SK-N-SH (cell line): Measurements from ENCODE around the gene FAM89B. TPM values are rescaled to one million over a fixed set of nuclear protein-coding genes. Genes with fewer than 3 reads are reported as not detected.

Source experiments
- CTCF ChIA-PET: fragments of 300-600, 350-600 bp; formaldehyde crosslinking; extraction: SDS; loops from one replicate; lab custom pipeline; 2021; lab: Yijun Ruan, JAX
- POLR2A ChIA-PET: fragments of 350-600 bp; sonication (Branson Sonifier 250); formaldehyde crosslinking; extraction: SDS; loops from one replicate; lab custom pipeline; 2020; ENCODE audit warnings: antibody characterized with exemption, inconsistent platforms; lab: Yijun Ruan, JAX
- DNase-seq: peaks from one replicate; pipeline ENCODE4 v3.0.0; 2012
- H2AFZ ChIP-seq: fragments of 200-600 bp; sonication (generic); 2 replicates; pipeline ENCODE4 v1.8.1; 2016; ENCODE audit warnings: antibody characterized with exemption, mild to moderate bottlenecking, low read depth
- H3F3A ChIP-seq: fragments of 200-600 bp; sonication (generic); replicated peaks from 2 replicates; pipeline ENCODE3; 2016; ENCODE audit warnings: antibody characterized with exemption, mild to moderate bottlenecking; ENCODE audit not compliant: insufficient read depth
- H3K27ac ChIP-seq, 2 experiments: fragments of 200-500 bp in 1 of 2; fragments of 200-600 bp in 1 of 2; sonication (Bioruptor generic) in 1 of 2; sonication (generic), shearing (Covaris generic) in 1 of 2; 2 replicates each; pipeline versions ENCODE4 v1.5.1 to v1.6.1; 2014 to 2016; ENCODE audit warnings: low read depth in 2 of 2, inconsistent platforms in 1 of 2, low read length in 1 of 2, mild to moderate bottlenecking in 1 of 2, mixed read lengths in 1 of 2
- H3K27me3 ChIP-seq: fragments of 200-600 bp; sonication (generic), shearing (Covaris generic); 2 replicates; pipeline ENCODE4 v1.6.1; 2016; ENCODE audit warnings: mixed run types; ENCODE audit not compliant: insufficient read depth
- H3K36me3 ChIP-seq, 2 experiments: fragments of 200-500 bp in 1 of 2; fragments of 200-600 bp in 1 of 2; sonication (Bioruptor generic) in 1 of 2; sonication (generic) in 1 of 2; replicated peaks in 1 of 2; 2 replicates each; pipeline versions ENCODE3 to v1.5.1; 2014 to 2016; ENCODE audit warnings: low read length in 1 of 2, mild to moderate bottlenecking in 1 of 2; ENCODE audit not compliant: insufficient read depth in 2 of 2, control insufficient read depth in 1 of 2
- H3K4me1 ChIP-seq, 2 experiments: fragments of 200-500 bp in 1 of 2; fragments of 200-600 bp in 1 of 2; sonication (Bioruptor generic) in 1 of 2; sonication (generic), shearing (Covaris generic) in 1 of 2; 2 replicates each; pipeline versions ENCODE4 v1.5.1 to v1.6.1; 2014 to 2016; ENCODE audit warnings: low read depth in 1 of 2, low read length in 1 of 2, mixed run types in 1 of 2; ENCODE audit not compliant: insufficient read depth in 2 of 2, control insufficient read depth in 1 of 2
- H3K4me2 ChIP-seq: fragments of 200-600 bp; sonication (generic), shearing (Covaris generic); 2 replicates; pipeline ENCODE4 v1.6.1; 2017; ENCODE audit warnings: mixed run types
- H3K4me3 ChIP-seq, 2 experiments: fragments of 200-500 bp in 1 of 2; fragments of 200-600 bp in 1 of 2; sonication (Bioruptor generic) in 1 of 2; sonication (generic), shearing (Covaris generic) in 1 of 2; 2 replicates each; pipeline versions ENCODE4 v1.5.1 to v1.8.1; 2014 to 2016; ENCODE audit warnings: low read depth in 2 of 2, inconsistent platforms in 1 of 2, low read length in 1 of 2, mild to moderate bottlenecking in 1 of 2, mixed read lengths in 1 of 2, moderate library complexity in 1 of 2
- H3K79me2 ChIP-seq: fragments of 200-600 bp; sonication (generic); 2 replicates; pipeline ENCODE4 v1.8.1; 2017; ENCODE audit warnings: mild to moderate bottlenecking; ENCODE audit not compliant: insufficient read depth
- H3K9ac ChIP-seq: fragments of 200-600 bp; sonication (generic); 2 replicates; pipeline ENCODE4 v1.6.1; 2017; ENCODE audit warnings: mixed run types
- H3K9me2 ChIP-seq: fragments of 200-600 bp; sonication (generic); 2 replicates; pipeline ENCODE4 v1.6.1; 2017; ENCODE audit warnings: mixed run types
- H3K9me3 ChIP-seq: fragments of 200-600 bp; sonication (generic); 2 replicates; pipeline ENCODE4 v1.6.1; 2017; ENCODE audit warnings: mixed run types, mild to moderate bottlenecking, moderate library complexity
- H4K20me1 ChIP-seq: fragments of 200-600 bp; sonication (generic); 2 replicates; pipeline ENCODE4 v1.6.1; 2017; ENCODE audit warnings: mild to moderate bottlenecking, mixed run types; ENCODE audit not compliant: insufficient read depth
- MXI1 ChIP-seq: IDR thresholded peaks from 2 replicates; pipeline ENCODE4 v1.6.1; 2012; ENCODE audit warnings: mild to moderate bottlenecking, low read depth, low read length, improper control_type of control experiment
- RCOR1 ChIP-seq: fragments of 150-350 bp; IDR thresholded peaks from 2 replicates; pipeline ENCODE4 v1.6.1; 2017; ENCODE audit warnings: antibody characterized with exemption, low read length
- RXRA ChIP-seq: IDR thresholded peaks from 2 replicates; pipeline ENCODE4 v1.4.0; 2012; ENCODE audit warnings: low read depth, mild to moderate bottlenecking, borderline replicate concordance
- WGBS: methylation state at CpG from one replicate; pipeline ENCODE4 v1.1.6; 2017; ENCODE audit warnings: low lambda C conversion rate; 5-methylcytosine and 5-hydroxymethylcytosine counted together
- polyA plus RNA-seq, 3 experiments: library from polyadenylated mRNA; depleted of rRNA; stranded (reverse); fragments of >200 nt; gene quantifications; 2 replicates each; pipeline ENCODE4 v1.2.3, GENCODE V29; 2012
- TF ChIP-seq, protein P1 (sequence below): IDR thresholded peaks from 2 replicates; pipeline ENCODE4 v1.6.1; 2012; ENCODE audit warnings: mild to moderate bottlenecking, low read depth, low read length, moderate library complexity

The FAM89B gene
- polyA plus RNA-seq, 1 of the 3 experiments (the other 2 are of a cell fraction): 65.3 TPM

DNA sequence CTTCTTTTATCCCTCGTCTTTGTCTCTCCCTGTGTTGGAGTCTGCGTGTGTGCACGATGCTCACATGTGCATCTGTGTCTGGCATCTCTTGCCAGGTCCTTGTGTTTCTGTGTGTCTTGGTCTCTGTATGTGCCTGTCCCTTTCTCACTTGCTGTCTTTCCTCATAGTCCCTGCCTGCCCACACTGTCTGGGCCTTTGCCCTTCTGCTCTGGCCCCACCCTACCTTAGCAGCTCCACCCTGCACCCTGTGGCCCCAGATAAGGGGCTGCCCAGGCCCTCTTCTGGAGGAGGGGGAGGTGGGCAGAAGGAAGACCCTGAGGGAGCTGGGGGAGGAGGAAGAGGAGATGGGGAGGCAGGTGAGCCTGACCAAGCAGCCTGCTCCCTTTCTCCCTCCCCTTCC lies 6.3 kb downstream of the FAM89B start (continued):
- TF ChIP-seq, protein P1, sequence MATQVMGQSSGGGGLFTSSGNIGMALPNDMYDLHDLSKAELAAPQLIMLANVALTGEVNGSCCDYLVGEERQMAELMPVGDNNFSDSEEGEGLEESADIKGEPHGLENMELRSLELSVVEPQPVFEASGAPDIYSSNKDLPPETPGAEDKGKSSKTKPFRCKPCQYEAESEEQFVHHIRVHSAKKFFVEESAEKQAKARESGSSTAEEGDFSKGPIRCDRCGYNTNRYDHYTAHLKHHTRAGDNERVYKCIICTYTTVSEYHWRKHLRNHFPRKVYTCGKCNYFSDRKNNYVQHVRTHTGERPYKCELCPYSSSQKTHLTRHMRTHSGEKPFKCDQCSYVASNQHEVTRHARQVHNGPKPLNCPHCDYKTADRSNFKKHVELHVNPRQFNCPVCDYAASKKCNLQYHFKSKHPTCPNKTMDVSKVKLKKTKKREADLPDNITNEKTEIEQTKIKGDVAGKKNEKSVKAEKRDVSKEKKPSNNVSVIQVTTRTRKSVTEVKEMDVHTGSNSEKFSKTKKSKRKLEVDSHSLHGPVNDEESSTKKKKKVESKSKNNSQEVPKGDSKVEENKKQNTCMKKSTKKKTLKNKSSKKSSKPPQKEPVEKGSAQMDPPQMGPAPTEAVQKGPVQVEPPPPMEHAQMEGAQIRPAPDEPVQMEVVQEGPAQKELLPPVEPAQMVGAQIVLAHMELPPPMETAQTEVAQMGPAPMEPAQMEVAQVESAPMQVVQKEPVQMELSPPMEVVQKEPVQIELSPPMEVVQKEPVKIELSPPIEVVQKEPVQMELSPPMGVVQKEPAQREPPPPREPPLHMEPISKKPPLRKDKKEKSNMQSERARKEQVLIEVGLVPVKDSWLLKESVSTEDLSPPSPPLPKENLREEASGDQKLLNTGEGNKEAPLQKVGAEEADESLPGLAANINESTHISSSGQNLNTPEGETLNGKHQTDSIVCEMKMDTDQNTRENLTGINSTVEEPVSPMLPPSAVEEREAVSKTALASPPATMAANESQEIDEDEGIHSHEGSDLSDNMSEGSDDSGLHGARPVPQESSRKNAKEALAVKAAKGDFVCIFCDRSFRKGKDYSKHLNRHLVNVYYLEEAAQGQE: no peak

DNA sequence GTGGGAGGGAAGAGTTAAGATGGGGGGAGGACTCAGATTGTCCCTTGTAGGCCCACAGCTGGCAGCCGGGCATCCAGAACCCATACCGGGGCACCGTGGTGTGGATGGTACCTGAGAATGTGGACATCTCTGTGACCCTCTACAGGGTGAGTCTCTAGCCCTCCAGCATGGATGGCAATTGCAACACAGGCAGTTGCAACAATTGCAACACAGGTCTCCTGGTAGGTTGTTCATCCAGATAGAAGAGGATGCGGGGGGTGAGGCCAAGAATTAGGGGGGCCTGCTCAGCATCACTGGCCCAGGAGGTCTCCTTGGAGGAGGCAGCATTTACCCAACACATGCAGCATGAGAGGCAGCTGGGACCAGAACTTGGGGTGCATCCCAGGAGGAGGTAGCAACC lies 7.0 kb downstream of the FAM89B start:
- peaks cover 14% of the 10 kb centered on the region; the same call in 1 of the 2 replicates for H4K20me1 ChIP-seq
- peaks cover 24 to 30% of the 10 kb centered on the region in 2 experiments; a peak in 3 of 4 replicates for H3K4me1 ChIP-seq
- DNase-seq: no peak
- H3F3A ChIP-seq: peaks cover 31% of the 10 kb centered on the region
- WGBS: 89% methylated on average over 4 of the region's 4 CpGs
- TF ChIP-seq RXRA: no peak
- TF ChIP-seq RCOR1: no peak
- H3K27me3 ChIP-seq: no peaks in the 10 kb centered on the region
- ChIA-PET POLR2A (no interaction called here), CTCF (interaction anchor here (0.6 to 13.3 kb wide), 2 partner anchors 12 to 112 kb away, joined by 4 to 216 read pairs; partner anchors contain the start of gene KCNK7)
- peaks cover 33% of the 10 kb centered on the region for H3K79me2 ChIP-seq
- no peak overlapping the region for H3K4me3 ChIP-seq
- H2AFZ ChIP-seq: no peak overlapping the region
- no peak overlapping the region for H3K9ac ChIP-seq
- H3K9me3 ChIP-seq: no peaks in the 10 kb centered on the region
- no peak overlapping the region for H3K27ac ChIP-seq
- no peak overlapping the region for H3K4me2 ChIP-seq
- peaks cover 18 to 46% of the 10 kb centered on the region in 2 experiments for H3K36me3 ChIP-seq
- no peaks in the 10 kb centered on the region for H3K9me2 ChIP-seq

GRCh38 chr11:65580031-65580692 lies 7.8 kb downstream of the FAM89B start:
- 93% methylated on average over 2 of the region's 19 CpGs for WGBS

More at GRCh38 chr11:65580031-65580692, 7.8 kb downstream of the FAM89B start:
- Histone ChIP-seq H3K4me2 (no peak overlapping the region), H3K9me3 (no peaks in the 10 kb centered on the region), H2AFZ (no peak overlapping the region), H3K9me2 (no peaks in the 10 kb centered on the region), H3K27ac (no peak overlapping the region), H3F3A (peaks cover 26% of the 10 kb centered on the region), H3K9ac (no peak overlapping the region), H3K36me3 (peaks cover 13 to 42% of the 10 kb centered on the region in 2 experiments), H4K20me1 (peaks cover 12% of the 10 kb centered on the region; the same call in 1 of the 2 replicates), H3K27me3 (no peaks in the 10 kb centered on the region), H3K4me3 (no peak overlapping the region), H3K79me2 (peaks cover 32% of the 10 kb centered on the region), H3K4me1 (peaks cover 19 to 24% of the 10 kb centered on the region in 2 experiments; a peak in 2 of 4 replicates)
- ChIA-PET CTCF (interaction anchor here (13.3 kb wide), 1 partner anchor 11 kb away, joined by 216 read pairs; the partner anchor contains the start of gene KCNK7), POLR2A (no interaction called here)
- no peak for TF ChIP-seq MXI1
- no peak for DNase-seq
